CD4-positive, alpha-beta T cell treated with Interleukin-17A for 1 hour (primary cell): ENCODE data around the gene WFS1.

Experiments
- DNase-seq: peaks from one replicate; pipeline ENCODE4 v3.0.0-alpha.2; 2020

WFS1 gene

DNA sequence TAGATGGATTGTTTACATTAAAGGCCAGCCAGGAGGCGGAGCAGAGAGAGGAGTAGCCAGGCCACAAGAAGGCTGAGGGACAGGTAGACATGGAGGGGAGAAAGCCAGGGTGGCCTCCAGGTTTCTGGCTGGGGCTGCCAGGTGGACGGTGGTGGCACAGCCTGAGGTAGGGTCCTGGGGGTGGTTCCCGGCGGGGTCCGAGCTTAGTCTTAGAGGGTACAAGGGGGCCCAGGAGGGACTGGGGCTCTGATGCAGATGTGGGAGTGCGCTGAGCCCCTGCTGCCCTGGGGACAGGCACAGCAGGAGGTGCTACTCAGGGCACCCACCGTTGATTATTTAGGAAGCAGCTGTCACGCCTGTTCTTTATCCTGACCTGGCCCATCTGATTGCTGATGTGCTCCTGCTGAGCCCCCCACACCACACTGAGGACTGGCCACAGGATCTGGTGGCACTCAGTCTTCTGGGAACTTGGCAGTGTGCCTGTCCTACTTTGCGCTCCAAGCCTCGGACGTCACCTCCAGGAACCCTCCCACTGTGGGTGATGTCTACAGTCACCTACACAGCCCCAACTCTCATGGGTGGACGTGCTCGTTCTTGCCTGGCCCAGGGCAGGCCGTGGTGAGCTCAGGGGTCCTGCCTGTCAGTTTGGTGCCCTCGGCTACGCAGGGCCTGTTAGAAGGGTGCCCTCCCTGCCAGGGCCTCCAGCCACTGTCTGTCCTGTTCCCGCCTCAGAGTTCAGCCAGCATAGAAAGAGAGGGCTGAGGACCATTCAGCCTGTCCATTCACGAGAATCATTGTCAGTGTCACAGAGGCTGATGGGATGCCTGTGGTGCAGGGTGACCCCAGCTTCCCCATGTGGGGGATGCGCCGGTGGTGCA, 12.0 kb downstream of the WFS1 start:
- no peak for DNase-seq

DNA sequence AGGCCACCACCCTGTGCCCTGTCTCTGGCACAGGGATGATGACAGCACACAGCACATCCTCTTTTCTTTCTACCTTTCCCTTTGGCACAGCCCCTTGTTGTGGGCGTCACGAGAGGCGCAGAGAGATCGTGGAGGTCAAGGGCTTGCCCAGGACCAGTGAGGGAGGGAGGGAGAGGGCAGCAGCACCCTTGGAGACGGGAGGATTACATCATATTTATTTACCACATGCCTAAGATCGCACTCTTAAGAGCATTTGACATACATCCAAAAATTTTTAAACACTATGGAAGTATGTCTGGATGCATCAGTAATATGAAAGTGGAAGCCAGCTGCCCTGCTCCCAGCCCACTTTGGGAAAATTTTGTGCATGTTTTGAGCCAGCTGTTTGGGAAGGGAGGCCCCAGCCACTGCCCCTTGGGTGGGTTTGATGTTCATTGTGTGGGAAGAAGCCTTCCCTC, 12.7 kb downstream of the WFS1 start:
- DNase-seq: no peak

DNA sequence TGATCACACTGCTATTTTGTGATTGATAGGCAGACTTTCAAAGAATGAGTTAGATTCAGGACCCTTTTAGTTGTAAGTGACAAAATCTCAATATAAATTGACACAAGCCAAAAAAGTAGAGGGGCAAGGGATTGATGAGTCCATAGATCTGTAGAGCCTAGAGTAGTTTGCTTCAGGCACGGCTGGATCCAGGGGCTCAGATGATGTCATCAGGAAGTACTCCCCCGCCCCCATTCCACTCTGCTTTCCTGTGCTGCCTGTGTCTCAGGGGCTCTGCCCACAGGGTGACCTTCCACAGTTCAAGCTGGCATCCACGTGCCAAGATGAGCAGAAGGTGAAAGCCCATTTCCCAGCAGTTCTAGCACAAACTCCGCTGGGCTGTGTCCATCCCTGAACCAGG, 13.6 kb downstream of the WFS1 start:
- no peak for DNase-seq

DNA sequence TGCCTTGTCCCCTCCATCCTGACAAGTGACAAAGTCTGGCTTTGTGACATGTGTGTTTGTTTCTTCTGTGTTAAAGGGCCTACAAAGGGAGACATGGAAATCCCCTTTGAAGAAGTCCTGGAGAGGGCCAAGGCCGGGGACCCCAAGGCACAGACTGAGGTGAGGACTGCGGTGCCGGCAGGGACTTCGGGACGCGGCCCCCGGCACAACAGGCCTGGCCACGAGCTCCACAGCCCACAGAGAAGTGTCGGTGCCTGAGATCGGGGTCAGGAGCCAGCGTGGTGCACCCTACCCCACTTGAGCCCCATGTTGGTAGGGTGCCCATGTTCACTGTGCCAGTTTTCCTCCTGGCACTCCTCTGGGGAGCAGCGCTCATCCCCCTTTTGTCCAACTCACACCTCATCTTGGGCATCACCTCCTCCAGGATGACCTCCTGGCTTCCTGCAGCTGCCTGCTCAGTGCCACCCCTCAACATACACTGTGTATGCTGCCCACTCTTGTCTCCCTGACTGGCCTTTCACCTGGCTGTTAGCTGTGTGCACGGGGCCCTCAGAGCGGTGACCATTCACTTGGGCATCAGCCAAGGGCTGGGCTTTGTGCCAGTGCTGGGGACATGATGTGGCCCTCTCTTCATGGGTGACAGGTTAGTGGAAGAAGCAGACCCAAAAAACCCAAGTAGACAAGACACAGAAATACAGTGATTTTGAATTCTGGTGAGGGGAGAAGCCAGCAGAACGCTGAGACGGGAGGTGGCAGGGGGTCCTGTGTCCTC, 17.6 kb downstream of the WFS1 start:
- DNase-seq: no peak

DNA sequence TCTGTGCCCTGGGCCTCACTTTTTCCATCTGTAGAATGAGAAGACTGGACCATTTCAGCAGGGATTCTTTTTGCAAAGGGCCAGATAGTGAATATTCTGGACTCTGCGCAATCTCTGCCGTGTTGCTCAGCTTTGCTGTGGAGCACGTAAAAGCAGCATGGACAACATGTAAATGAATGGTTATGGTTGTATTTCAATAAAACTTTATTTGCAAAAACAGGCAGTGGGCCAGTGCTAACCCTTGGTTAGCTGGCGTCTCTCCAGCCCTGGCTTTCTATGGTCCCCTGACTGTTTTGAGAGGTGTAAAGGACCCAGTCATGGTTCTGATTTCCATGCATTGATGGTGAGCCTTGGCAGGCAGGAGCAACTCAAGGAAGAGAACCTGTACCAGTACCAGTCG, 18.7 kb downstream of the WFS1 start:
- DNase-seq: no peak

DNA sequence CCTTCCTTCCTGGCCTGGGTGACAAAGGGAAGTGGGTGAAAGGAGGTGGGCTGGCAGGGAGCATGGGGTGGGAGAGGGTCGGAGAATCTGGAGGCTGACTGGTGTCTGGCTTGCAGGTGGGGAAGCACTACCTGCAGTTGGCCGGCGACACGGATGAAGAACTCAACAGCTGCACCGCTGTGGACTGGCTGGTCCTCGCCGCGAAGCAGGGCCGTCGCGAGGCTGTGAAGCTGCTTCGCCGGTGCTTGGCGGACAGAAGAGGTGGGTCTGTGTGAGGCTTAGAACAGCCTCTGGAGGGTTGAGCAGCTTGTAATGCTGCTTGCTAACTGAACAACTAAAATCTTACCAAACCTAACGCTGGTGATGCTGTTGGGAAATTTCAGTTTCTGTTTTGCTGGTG, 19.2 kb downstream of the WFS1 start:
- no peak for DNase-seq

DNA sequence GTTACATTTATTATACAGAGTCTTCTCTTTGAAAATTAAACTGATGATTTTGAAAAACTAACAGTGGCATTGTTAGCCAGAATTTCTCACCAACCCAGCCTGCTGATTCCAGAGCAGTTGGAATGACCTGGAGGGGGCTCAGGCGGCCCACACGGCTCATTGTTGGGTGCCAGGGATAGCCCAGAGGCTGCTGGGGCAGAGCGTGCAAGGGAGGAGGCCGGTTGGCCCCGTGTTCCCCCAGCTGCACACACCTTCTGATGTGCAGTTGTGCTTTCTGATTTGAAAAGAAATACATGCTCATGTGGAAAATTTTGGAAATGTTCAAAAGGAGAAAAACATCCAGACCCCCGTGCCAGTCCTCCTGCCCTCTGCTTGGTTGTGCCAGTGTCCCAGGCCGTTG, 20.6 kb downstream of the WFS1 start:
- no peak for DNase-seq

DNA sequence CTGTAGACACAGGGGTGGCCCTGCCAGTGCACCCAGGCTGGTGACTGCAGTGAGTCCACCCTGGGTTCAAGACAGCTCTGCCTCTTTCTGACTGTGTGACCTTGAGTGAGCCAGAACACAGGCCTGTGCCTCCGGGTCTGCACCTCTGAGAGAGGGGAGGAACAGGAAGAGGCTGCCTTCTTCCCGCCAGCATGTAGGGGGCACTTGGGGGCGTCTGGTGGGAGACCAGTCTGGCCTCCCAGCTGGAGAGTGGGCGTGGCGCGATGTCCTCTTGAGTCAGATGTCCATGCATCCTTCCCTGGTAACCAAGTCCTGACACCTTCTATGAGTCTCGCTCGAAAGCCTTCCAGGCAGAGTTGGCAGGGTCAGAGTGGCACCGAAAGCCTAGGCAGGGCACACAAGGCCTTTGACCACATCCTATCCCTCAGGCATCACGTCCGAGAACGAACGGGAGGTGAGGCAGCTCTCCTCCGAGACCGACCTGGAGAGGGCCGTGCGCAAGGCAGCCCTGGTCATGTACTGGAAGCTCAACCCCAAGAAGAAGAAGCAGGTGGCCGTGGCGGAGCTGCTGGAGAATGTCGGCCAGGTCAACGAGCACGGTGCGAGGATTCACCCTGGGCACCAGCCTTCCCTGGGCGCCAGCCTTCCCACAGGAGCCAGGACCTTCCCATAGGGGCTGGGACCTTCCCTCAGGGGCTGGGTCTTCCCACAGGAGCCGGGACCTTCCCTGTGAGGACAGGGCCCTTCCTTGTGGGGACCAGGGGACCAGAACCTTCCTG, 21.3 kb downstream of the WFS1 start:
- DNase-seq: no peak

DNA sequence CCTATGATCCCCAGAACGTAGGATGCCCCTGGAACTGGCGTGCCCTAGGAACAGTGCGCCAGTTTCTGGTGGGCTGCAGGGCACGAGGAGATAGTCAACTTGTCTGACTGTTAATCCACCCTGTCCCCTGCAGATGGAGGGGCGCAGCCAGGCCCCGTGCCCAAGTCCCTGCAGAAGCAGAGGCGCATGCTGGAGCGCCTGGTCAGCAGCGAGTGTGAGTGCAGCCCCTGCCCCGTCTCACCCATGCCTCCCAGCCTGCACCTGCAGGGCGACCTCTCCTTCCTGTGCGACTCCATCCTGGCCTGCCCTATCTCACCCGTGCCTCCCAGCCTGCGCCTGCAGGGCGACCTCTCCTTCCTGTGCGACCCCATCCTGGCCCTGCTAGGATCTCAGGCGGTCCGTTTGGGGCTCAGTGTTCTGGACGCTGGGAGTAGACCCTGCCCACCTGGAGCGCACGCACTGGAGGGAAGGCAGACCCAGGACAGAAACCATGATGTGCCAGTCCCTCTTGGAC, 22.2 kb downstream of the WFS1 start:
- no peak for DNase-seq

DNA sequence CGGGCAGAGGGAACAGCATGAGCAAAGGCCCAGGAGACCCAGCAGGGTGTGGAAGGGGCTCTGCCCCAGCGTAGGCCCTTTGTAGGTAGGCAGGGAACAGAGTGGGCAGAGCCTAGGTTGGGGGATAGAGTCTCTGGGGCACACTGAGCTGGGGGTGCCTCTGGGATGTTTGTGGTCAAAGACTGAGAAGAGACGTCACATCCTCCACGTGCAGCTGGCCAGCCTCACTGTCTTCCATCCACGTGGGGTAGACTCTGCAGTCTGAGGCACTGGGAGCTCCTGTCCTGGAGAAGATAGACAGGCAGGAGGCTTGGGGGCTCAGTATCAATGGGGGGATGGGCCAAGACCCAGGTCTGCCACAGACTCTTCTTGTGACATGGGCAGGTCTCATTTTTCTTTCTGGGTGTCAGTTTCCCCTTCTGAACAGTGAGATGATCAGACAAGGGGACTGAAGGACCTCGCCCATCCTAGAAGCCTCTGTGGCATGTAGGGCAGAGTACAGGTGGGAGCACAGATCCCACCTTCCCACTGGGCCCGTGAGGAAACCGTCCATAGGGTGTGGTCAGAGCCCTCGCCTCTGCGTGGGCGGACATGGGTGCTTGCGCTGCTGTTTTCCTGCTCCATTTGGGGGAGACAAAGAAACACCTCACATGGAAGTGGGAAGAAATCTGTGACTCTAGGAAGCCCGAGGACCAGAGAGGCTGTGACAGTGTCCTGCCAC, 22.9 kb downstream of the WFS1 start:
- DNase-seq: no peak

DNA sequence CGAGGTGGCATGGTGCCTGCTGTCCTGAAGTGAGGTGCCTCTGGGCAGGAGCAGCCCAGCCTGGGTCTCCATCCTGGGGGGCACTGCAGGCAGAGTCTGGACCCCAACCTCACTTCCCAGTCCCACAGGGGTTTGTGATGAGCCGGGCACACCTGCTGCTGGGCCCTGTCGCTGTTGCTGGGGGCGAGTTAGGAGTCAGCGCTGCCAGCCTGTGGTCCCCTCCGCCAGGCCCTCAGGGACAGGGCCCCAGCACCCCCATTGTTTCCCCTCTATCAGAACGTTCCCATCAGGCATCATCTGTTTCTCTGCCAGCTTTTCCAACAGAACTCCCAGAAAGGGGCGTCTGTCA, 23.4 kb downstream of the WFS1 start:
- DNase-seq: no peak

DNA sequence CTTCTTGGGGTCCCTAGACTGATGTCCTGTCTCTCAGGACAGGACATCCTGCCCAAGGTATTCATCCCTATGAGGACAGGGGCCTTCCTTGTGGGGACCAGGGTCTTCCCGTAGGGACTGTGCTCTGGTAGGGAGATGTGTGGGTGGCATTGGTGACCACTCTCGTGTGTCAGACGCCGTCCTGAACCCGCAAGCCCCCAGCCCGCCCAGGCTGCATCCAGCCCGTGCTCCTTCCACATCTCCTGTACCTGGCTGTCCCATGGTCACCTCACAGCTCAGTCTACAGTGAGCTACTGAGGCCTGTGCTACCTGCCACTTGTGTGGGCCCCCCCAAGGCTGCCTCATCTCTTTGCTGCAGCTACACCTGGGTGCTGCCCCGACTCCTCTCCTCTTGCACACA, 24.0 kb downstream of the WFS1 start:
- no peak for DNase-seq

DNA sequence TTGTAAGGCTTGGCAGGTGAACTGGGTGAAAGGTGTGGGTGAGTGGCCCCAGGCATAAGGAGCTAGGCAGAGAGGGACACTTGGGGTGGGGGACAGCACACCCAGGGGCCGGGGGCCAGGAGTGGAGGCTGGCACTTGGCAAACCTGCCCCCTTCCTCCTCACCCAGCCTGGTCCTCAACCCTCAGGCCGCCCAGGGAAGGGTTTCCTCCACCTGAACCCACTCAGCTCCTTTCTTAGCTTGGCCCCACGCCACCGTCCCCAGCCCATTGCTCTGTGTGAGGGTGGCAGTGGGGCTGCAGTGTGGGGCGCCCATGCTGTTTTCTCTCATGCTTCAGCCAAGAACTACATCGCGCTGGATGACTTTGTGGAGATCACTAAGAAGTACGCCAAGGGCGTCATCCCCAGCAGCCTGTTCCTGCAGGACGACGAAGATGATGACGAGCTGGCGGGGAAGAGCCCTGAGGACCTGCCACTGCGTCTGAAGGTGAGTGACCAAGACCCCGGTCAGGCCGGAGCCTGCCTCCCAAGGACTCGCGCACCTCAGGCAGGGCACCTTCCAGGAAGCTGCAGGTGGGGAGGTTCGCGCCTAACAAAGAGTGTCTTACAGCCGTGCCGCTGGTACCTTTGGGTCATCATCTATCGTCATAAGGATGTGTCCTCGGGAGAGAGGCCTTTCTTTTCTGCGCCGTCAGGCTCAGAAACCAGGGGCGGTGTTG, 25.2 kb downstream of the WFS1 start:
- DNase-seq: no peak

DNA sequence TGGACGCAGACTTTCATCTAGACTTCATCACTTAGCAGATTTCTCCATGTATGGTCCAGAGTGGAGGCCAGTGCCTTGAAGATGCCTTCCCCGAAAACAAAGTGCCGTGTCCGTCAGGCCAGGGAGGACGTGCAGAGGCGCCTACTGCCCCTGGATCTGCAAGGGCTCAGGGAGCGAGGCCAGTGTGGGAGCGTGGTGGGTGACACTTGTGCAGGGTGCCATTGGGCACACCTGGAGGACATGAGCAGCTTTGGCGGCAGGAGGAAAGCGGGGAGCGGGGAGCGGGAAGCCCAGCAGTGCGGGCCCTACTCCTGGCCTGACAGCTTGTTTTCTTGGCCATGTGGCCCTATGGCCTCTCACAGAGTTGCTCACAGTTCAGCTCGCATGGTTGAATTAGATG, 25.8 kb downstream of the WFS1 start:
- DNase-seq: no peak

DNA sequence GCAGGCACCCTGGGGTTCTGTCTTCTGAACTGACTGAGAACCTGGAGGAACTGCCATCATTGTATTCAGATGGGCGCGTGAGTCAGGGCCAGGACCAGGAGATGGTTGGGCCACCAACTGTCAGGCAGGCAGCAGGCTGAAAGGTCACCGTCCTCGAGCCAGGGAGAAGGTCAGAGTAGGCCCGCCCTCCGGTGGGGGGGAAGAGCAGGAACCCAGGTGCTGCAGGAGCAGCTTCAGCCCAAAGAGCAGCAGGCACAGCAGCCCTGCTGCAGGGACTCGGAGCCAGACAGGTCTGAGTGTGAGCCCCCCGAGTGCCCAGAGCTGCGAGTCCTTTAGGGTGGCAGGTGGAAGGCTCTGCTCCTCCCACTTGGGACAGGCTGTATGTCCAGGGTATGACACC, 26.4 kb downstream of the WFS1 start:
- DNase-seq: no peak

DNA sequence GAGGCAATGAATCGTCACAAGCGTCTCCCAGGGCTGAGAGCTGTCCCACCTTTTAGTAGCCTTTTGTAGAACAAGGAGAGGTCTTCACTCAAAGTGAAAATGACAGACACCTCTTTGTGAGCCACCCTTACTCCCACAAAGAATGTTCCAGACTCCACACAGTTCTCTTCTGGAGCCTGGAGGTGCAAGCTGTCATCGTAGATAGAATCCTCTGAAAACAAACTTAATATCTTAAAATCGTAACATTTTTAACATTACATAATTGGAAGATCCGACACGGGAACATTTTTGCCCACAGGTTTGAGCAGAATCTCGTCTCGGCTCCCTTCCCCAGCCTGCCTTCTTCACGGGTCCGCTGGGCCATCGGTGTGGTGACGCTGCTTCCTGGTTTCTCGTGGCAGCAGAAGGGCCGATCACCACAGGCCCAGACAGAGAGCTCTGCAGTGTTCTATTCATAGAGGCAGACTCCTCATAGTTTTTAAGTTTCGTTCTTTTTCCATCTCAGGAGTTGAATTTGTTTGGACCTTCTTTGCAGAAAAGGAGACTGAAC, 27.7 kb downstream of the WFS1 start:
- no peak for DNase-seq

DNA sequence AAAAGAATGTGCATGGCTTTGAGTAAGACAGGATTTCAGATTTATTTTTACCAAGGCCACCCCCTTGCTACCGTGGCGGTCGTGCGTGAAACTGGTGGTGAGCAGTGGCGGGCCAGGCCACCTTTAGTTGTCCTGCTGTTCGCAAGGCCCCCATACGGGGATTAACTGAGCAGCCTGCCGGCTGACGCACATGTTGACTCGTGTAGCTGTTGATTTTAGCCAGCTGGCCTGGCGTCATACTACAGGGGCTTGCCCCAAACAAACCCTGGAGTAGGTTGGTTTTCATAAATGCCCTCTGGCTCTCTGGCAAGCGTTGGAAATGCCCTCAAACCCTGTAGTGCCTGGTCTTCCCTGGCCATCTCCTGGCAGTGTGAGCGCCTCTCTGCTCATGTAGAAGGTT, 28.4 kb downstream of the WFS1 start:
- DNase-seq: no peak

DNA sequence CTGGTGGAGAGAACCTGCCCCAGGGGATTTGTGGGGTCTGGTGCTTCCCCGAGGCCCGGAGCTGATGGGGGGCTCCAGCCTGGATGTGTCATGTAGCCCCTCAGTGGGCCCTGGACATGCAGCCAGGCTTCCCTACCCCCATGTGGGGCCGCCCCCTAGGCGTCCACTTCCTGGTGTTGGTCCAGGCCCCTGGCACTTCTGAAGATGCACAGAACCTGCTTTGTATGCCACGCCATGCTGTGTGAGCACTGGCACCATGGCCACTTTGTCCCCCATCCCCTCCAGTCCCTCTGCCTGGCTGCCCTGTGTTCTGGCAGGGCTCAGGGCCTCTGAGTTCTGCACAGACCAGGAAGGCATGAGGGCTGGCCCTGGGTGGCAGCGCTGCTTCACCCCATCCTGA, 29.2 kb downstream of the WFS1 start:
- DNase-seq: no peak

DNA sequence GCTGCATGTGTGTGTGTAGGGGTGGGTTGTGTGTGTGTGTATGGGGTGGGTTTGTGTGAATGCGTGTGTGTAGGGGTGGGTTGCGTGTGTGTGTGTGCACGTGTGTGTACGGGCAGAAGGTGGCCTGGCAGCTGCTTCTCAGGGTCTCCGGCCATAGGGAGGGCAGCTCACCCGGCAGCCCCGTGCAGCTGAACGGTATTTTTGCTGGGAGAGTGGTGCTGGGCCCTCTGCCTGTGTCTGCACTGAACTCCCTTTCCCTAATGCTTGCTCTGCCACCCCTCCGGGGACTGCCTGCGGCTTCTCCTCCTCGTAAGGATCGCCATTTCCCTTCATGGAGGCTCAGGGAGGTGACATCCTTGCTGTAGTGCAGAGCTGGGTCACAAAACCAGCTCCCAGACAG, 30.2 kb downstream of the WFS1 start:
- DNase-seq: no peak

DNA sequence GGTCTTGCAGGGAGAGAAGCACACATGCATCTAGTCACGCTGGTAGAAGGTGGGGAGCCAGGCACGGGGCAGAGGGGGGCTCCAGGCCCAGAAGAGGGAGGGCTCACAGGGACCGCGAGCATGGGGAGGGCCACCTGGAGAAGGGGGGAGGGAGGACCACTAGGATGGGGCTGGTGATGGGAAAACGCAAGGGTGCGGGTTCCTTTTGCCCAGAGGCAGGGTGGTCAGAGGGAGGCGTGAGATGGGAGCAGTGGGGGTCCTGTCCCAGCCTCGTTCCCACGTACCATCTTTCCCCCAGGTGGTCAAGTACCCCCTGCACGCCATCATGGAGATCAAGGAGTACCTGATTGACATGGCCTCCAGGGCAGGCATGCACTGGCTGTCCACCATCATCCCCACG, 30.7 kb downstream of the WFS1 start:
- DNase-seq: no peak

DNA sequence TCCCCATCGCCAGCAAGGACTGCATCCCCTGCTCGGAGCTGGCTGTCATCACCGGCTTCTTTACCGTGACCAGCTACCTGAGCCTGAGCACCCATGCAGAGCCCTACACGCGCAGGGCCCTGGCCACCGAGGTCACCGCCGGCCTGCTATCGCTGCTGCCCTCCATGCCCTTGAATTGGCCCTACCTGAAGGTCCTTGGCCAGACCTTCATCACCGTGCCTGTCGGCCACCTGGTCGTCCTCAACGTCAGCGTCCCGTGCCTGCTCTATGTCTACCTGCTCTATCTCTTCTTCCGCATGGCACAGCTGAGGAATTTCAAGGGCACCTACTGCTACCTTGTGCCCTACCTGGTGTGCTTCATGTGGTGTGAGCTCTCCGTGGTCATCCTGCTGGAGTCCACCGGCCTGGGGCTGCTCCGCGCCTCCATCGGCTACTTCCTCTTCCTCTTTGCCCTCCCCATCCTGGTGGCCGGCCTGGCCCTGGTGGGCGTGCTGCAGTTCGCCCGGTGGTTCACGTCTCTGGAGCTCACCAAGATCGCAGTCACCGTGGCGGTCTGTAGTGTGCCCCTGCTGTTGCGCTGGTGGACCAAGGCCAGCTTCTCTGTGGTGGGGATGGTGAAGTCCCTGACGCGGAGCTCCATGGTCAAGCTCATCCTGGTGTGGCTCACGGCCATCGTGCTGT, 31.5 kb downstream of the WFS1 start:
- DNase-seq: no peak
